GM13976 (cell line): ENCODE measurements around the gene ARMC5.
A peak's percentile ranks its signal among the peaks of the same experiment; 100 is the strongest.

Source experiments
- DNase-seq: peaks from one replicate; pipeline ENCODE4 v3.0.0; 2012; ENCODE audit warnings: low spot score
- in situ Hi-C: fragments of 300-500 bp; cut with MboI; formaldehyde crosslinking; loops from one replicate; pipeline ENCODE4 v1.12.0; 2022; ENCODE audit warnings: low sequenced_read_pairs, mixed read lengths, inconsistent platforms; ENCODE audit not compliant: unreplicated experiment
- TF ChIP-seq, protein P1 (sequence below): IDR thresholded peaks from 2 replicates; pipeline ENCODE4 v1.5.1; 2012; ENCODE audit warnings: borderline replicate concordance, mild to moderate bottlenecking; ENCODE audit not compliant: insufficient read depth; ENCODE audit errors: extremely low read depth, missing control alignments, control extremely low read depth

The ARMC5 gene

DNA sequence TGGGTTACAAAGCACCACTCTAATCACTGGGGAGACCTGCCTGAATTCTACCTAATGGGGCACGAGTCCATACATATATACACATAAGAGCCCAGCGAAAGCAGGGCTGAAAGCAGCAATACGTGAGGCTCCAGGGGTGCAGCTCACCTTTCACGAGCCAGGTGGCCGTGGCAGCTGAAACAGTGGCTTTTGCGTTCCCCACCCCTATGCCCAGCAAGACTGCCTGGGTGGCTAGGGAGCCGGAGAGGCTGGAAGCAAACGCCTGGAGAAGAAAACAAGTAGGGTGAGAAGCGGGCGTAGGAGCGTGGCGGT lies 48.3 kb downstream of the ARMC5 start:
- DNase-seq, result no peak
- in situ Hi-C loops, result loop anchor here (25.0 kb wide), 1 partner anchor 205 kb away; a partner anchor contains a TSS
- TF ChIP-seq, protein P1, sequence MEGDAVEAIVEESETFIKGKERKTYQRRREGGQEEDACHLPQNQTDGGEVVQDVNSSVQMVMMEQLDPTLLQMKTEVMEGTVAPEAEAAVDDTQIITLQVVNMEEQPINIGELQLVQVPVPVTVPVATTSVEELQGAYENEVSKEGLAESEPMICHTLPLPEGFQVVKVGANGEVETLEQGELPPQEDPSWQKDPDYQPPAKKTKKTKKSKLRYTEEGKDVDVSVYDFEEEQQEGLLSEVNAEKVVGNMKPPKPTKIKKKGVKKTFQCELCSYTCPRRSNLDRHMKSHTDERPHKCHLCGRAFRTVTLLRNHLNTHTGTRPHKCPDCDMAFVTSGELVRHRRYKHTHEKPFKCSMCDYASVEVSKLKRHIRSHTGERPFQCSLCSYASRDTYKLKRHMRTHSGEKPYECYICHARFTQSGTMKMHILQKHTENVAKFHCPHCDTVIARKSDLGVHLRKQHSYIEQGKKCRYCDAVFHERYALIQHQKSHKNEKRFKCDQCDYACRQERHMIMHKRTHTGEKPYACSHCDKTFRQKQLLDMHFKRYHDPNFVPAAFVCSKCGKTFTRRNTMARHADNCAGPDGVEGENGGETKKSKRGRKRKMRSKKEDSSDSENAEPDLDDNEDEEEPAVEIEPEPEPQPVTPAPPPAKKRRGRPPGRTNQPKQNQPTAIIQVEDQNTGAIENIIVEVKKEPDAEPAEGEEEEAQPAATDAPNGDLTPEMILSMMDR, result no peak

DNA sequence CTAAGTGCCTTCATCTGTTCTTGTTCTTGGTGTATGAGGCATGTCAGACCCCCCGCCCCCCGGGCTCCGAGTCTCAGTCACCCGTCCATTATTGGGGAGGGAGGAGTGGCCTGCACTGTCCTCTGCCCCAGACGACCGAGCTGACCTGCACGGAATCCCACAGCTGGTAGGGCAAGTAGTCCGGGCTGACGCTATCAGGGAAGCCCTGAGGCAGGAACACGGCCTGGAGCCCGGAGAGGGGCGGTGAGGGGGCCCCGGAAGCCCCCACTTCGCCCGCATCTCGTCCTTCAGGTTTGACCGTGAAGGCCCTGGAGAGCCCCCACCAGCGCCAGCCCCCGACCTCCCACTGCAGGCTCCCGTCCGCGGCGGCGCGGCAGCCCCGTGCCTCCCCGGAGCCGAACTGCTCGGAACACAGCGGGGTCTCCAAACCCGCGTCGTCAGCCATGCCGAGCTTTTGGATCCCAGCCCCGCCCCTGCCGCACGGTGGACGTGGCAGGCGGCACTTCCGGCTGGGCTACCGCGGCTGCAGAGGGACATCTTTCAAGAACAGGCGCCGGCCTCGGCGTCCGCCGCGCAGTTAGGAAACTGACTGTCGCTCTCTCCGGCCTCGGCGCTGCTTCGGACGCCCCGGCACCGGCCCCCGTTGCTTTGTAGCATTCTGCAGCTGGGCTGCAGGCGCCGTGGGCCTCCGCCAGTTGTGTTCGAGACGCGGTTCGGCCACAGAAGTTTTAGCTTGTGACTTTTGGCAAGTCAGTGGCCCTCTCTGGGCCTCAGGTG lies 48.8 kb downstream of the ARMC5 start, which contains the start of gene RUSF1:
Gene RUSF1 (minus strand): TSS at position 463 of the 777 bp plus-strand sequence. CDS start 18 bp downstream, at position 445.
- in situ Hi-C loops, result loop anchor here (25.0 kb wide), 1 partner anchor 204 kb away; a partner anchor contains a TSS
- TF ChIP-seq, protein P1, result no peak
- peak; percentile 93 for DNase-seq

DNA sequence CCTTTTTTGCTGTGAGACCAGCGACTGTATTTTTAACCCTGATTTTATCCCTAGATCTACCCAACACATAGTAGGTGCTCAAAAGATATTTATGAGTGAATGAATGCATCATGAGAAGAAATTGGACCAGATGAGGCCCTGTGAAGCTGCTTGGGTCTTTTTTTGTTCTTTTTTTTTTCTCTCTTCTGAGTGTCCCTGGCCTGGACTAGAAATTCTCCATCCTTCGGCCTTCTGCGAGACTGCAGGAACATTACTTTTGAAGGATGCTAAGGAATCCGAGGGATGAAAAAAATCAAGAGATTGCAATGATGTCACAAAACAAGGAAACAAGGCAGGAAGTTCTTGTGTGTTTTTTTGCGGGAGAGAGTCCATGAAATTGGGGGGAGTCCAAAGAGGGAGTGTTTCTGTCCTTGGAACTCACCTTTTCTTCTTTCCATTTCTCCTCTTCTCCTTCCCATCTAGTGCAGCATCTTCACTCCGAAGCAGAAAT lies 49.5 kb downstream of the ARMC5 start:
- DNase-seq, result no peak
- TF ChIP-seq, protein P1, result no peak
- in situ Hi-C loops, result loop anchor here (25.0 kb wide), 1 partner anchor 204 kb away; a partner anchor contains a TSS

DNA sequence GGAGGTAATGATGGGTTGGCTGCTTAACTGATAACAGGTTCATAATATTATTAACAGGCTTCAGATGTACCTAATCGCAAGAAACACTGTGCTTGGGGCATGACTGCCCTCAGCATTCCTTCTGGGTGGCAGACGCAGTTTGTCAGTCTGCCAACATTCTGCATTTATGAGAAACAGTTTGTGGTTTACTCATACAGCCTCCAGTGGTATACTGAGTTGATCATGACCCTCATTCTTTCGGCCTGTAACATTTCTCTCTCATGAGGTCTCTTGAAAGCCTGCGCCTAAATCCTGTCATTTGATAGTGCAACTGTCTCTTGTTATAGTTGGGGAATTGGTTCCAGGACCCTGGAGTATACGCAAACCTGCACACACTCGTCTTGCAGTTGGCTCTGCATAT lies 53.8 kb downstream of the ARMC5 start:
- in situ Hi-C loops, result loop anchor here (25.0 kb wide), 1 partner anchor 199 kb away; a partner anchor contains a TSS
- TF ChIP-seq, protein P1, result no peak
- DNase-seq, result no peak

DNA sequence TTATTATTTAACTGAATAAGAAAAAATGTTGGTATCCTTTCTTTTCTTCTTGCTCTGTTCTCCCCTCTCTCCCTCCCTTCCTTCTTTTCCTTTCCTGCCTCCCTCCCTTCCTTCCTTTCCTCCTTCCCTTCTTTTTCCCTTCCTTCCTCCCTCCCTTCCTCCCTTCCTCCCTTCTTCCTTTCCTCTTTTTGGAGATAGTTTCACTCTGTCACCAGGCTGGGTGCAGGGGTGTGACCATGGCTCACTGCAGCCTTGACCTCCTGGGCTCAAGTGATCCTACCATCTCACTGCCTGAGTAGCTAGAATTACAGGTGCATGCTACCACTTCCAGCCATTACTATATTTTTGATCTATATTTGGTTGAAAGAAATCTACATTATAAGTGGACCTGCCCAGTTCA lies 54.6 kb downstream of the ARMC5 start:
- TF ChIP-seq, protein P1, result no peak
- DNase-seq, result no peak
- in situ Hi-C loops, result loop anchor here (25.0 kb wide), 1 partner anchor 198 kb away; a partner anchor contains a TSS
